ENCODE results near the gene SCN5A.

SCN5A gene

DNA sequence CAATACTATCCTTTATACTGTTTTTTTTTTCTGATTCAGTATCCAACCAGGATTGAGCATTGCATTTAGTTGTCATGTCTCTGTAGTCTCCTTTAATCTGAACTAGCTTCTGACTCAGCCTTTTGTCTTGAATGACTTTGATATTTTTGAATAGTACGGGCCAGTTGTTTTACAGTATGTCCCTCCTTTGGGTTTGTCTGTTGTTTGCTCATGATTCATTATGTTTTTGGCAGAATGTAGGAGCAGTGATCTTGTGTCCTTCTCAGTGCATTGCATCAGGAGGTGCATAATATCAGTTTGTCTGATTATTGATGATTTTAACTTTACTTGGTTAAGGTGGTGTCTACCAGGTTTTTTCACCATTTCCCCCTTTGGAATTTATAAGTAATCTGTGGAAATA is 132.8 kb downstream of the SCN5A start:
- no peak for DNase-seq (ENCODE audit: extremely low read depth in 1 of 2, low read depth in 1 of 2)

DNA sequence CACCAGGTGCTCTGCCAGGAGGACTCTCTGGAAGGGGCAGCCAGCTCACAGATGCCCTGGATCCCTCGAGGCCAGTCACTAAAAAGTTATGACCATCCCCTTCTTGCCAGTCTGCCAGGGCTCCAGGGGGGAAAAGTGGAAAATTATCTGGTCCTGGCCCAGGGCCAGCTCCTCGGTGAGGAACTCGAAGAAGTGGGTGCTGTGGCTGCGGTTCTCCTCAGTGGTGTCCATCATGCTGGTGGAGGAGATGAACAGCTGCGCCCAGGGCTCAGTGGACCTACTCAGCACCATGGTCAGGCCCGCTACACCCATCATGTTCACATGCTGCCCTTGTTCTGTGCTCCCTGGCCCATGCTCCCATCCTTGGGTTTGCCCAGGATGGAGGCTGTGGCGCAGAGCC is 134.1 kb downstream of the SCN5A start:
- no peak for DNase-seq (ENCODE audit: extremely low read depth in 1 of 2, low read depth in 1 of 2)

DNA sequence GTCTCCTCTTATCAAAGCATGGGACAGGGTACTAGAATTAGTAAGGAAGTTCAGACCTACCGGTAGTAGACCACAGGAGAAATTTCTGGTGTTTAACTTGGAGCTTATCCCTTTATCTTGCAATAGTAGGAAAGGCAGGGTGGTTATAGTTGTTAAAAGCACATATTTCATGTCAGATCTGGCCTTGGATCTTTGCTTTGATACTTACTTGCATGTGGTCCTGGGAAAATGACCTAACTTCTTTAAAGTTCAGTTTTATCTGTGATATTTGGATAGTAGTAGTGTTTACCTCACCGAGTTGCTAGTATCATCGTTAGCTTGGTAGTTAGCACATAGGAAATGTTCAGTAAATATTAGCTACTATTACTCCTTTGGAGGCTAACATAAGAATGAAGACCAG is 137.9 kb downstream of the SCN5A start:
- no peak for DNase-seq (ENCODE audit: extremely low read depth in 1 of 2, low read depth in 1 of 2)

DNA sequence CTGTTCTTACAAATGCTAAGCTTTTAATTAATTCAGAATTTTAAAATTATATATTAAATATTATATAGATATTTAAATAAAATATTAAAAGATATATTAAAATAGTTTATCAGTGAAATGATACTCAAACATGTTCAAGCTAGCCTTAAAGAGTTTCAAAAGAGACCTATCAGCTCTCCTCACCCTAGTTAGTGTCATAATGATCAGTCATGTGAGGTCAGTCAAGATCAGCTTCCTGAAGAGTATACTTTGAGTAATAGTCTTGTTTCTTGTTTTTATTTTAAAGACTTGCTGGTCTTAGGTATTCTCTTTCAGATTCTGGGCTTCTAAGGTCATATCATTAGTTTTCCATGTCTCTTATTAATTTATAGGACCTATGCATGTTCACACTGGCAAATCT is 138.9 kb downstream of the SCN5A start:
- DNase-seq (ENCODE audit: extremely low read depth in 1 of 2, low read depth in 1 of 2), result no peak

DNA sequence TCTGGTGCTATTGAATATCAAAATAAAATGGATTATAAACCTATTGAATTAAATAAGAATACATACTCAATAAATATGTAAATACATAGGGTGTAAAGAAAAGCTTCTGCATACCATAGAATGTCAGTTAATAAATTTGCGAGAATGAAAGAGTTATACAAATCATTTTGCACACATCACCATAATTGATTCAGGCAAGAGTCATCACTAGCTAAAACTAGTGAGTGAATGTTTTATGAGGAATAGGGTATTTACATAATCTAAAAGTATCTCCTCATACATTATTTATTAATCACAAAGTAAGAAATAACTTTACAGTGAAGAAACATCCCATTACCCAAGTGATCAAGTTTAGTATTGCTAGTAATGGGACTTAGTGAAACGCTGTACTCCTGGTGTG is 139.8 kb downstream of the SCN5A start:
- no peak for DNase-seq (ENCODE audit: extremely low read depth in 1 of 2, low read depth in 1 of 2)

DNA sequence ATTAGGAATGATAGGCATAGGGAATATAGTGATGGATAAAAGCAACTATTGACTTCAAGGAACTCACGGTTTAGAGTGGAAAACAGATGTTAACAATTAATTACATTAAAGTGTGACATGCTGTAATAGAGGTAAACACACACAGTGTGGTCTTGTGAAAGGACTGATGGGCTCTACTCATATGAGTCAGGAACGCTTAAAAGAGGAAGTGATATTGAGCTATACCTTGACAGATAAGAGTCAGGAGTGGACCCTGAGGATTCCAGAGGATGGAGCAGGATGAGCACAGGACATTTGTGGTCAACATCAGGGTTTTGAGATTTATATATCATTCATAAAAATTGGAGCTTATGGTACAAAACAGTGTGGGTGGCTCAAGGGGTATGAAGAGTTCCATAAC is 142.4 kb downstream of the SCN5A start:
- DNase-seq (ENCODE audit: extremely low read depth in 1 of 2, low read depth in 1 of 2), result no peak

DNA sequence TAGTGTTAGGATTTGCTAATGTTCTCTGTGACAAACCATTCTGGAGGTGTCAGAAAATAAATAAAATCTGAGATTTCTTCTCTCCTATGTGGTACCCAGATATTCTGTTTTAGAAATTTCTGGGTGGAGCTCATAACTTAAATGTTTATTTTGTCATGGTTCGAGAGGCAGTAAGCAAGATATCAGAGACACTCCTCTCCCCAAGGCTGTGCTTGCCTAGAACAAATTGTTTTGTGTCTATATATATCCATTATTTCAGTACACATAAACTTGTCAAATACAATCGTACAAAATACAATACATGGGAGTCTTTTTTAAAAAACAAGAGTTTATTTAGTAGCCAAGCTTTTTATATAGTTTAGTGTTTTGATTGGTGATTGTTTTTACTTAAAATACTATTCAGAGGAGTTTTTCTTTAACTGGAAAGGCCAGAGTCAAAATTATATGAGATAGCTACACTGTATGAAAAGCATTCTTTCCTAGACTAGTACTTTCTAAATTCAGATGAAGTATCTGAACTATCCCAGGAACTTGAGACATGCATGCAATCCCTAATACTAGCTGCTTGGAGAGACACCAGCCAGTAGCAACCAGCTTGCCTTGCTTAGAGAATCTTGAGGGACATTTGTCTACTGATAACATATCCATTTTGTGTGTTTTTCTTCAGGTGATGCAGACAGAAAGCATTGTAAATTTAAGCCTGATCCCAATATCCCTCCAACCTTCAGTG is 148.6 kb downstream of the SCN5A start:
- DNase-seq (ENCODE audit: extremely low read depth in 1 of 2, low read depth in 1 of 2), result no peak

Measured in activated CD8-positive, alpha-beta memory T cell treated with anti-CD3 and anti-CD28 coated beads for 1 hour (primary cell).